GM19452 (cell line): ENCODE measurements around the gene SOX1.

Source experiments
- ATAC-seq: cut with Tn5 transposase; IDR thresholded peaks from one replicate; pipeline ENCODE4 v1.9.1; 2021; ENCODE audit not compliant: unreplicated experiment

SOX1 gene

GRCh38 chr13:112105244-112105681, 38.3 kb downstream of the SOX1 start:
- no peak for ATAC-seq

GRCh38 chr13:112105892-112106291, 38.9 kb downstream of the SOX1 start:
- no peak for ATAC-seq

- no peak for ATAC-seq
Observed at GRCh38 chr13:112106478-112107141, 39.7 kb downstream of the SOX1 start.

- ATAC-seq = no peak
Observed at GRCh38 chr13:112107289-112107688, 40.3 kb downstream of the SOX1 start.

- ATAC-seq = no peak
Observed at GRCh38 chr13:112110479-112110878, 43.5 kb downstream of the SOX1 start.

GRCh38 chr13:112111239-112111857, 44.4 kb downstream of the SOX1 start:
- no peak for ATAC-seq

GRCh38 chr13:112112534-112113276, 45.8 kb downstream of the SOX1 start:
- ATAC-seq = no peak

GRCh38 chr13:112113348-112113747, 46.4 kb downstream of the SOX1 start:
- ATAC-seq = no peak

GRCh38 chr13:112113851-112114250, 46.9 kb downstream of the SOX1 start:
- no peak for ATAC-seq

- no peak for ATAC-seq
Observed at GRCh38 chr13:112114391-112114790, 47.4 kb downstream of the SOX1 start.

- ATAC-seq = no peak
Observed at GRCh38 chr13:112115403-112116091, 48.6 kb downstream of the SOX1 start.

GRCh38 chr13:112116187-112116950, 49.4 kb downstream of the SOX1 start:
- ATAC-seq = no peak

- no peak for ATAC-seq
Observed at GRCh38 chr13:112117258-112117954, 50.5 kb downstream of the SOX1 start.

- no peak for ATAC-seq
Observed at GRCh38 chr13:112117955-112118302, 51.0 kb downstream of the SOX1 start.

- ATAC-seq = no peak
Observed at GRCh38 chr13:112118451-112119064, 51.6 kb downstream of the SOX1 start.

GRCh38 chr13:112119192-112120030, 52.5 kb downstream of the SOX1 start:
- no peak for ATAC-seq

GRCh38 chr13:112120031-112120373, 53.1 kb downstream of the SOX1 start:
- no peak for ATAC-seq
